Left renal cortex interstitium (tissue), 4 donors: ENCODE results near the gene SERP2. TPM values are rescaled to one million over a fixed set of nuclear protein-coding genes. Genes with fewer than 3 reads are reported as not detected.

Experiments used
- DNase-seq, 4 donors: peaks; one replicate each; pipeline ENCODE4 v3.0.0-alpha.2; 2013; ENCODE audit warnings: low read depth in 4 of 4, low spot score in 2 of 4, missing footprints in 1 of 4
- polyA plus RNA-seq, 4 donors: library from polyadenylated mRNA; unstranded; fragments of 120-200 nt; gene quantifications; one replicate each; pipeline ENCODE4 v1.2.1, GENCODE V29; 2013; ENCODE audit not compliant: insufficient read length in 4 of 4

SERP2 gene
- polyA plus RNA-seq, 4 donors = 9.6 to 13.3 (median 11.6) TPM

- no peak for DNase-seq
These were observed 57.5 kb downstream of the SERP2 start for GRCh38 chr13:44431150-44431549.

GRCh38 chr13:44432650-44433049 lies 59.0 kb downstream of the SERP2 start:
- no peak for DNase-seq

DNA sequence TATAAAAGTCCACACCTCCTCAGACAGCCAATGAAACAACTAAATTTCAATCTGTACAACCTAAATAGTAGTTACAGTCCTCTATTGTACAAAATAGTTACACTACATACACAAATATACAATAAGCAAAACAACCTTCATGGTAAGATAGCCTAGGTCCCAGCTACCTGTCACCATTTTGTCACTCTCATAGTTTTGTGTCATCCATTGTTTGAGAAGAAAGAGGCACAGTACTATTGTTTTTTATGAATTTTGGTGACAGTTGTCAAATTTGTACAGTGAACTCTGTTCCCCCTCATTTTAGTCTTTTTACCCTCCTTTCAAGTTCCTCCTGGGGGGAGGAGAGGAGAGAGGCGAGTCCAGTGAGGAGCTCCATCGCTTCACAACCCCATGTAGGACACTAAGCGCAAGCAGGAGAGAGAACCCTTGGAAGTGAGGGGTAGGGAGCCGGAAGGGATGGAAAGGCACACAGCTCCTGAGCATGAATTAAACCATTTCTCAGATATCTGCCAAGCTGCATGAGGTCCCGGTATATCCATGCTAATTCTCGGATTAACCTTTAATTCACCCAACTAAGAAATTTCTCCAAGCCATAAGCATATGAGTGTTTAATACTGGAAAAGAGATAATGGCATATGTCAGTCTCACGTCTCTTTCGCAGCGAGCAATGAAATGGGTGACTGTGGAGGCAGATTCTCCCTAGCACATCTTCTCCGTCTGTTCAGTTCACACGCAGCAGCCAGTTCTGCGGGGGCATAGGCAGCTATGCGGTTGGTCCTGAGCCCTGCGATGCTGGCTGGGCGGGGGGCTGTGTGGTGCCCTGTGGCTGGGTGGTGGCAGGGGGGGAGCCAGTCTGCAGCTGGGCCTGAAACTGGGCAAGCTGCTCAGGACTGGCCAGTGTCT lies 60.5 kb downstream of the SERP2 start:
- DNase-seq = no peak

DNA sequence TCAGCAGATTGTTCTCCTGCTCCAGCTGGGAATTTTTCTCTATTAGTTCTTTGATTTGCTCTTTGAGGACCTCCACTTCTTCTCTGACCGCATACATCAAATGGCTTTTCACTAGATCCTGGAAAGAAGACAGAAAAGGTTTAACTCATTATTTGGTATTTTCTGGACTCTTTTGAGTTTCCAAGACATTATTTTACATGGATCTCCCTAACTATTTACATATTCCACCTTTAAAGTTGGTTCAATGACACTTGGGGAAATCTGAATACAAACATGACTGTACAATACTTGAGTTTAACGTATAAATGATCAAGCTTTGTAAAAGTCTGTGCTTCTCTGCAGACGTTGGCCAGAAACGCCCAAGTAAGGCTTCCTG lies 61.1 kb downstream of the SERP2 start:
- no peak for DNase-seq

DNA sequence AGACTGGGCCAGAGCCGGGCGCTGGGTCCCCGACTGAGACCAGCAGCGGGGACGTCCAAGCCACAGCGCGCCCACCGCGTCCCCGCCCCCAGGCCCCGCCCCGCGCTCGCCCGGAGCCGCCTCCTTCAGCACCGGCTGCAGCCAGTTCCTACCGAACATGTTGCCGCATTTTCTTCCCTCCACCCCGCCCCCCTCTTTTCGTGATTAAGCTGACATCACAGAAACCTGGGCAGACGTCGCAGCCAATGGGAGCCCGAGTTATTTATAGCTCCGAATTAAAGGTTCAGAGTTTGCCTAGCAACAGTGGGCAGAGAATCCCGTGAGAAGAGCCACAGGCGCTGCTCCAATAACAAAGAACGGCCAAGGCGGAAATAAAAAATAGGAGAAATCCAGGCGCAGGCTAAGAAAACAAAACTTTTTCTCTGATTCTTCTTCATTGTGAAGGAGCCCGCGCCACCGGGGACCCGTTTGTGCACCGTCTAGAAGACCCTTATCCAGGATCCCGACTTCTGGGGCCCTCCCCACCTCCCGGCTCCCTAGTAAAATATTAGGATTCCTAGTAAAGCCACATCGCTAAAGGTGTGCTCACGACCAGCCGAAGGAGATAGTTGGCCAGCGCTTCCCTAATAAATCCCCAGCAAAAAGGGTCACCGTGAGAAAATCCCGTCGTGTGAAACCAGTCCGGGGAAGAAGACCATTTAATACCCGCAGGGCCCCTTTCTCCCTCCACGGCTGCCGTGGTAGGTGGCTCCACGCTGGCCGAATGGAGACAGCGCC lies 61.7 kb downstream of the SERP2 start:
- DNase-seq = peak; percentile 97 to 99 (median 98)

DNA sequence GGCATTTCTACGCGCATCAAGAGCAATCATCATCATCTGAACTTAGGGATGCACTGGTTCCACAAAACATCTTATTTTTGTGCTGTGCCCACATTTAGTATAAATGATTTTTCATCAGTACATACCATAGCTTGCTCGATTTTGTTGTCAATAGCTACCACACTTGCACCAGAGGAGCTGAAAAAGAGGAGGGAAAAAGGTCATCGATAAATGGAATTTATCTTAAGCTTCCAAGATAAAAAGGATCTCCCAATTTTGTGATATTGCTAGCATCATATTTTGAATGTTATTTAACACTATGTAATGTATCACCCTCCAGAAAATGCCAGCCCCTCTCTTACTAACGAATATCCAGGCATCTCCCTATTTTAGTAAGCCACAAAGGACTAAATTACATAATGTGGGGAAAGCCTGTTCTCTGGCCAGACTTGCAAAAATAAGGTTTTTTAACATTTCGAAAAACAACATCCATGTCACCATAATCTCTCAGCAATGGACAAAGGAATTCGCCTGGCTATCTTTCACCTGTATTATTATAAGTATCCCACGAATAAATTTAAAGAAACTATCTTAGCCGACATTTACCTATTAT lies 62.4 kb downstream of the SERP2 start:
- DNase-seq = no peak

GRCh38 chr13:44436589-44437337 lies 63.1 kb downstream of the SERP2 start:
- DNase-seq = peak; percentile 87 to 93 (median 91)

GRCh38 chr13:44437356-44438233 lies 64.0 kb downstream of the SERP2 start:
- peak in 2 of 4 donors; percentile 36 to 70 for DNase-seq

DNA sequence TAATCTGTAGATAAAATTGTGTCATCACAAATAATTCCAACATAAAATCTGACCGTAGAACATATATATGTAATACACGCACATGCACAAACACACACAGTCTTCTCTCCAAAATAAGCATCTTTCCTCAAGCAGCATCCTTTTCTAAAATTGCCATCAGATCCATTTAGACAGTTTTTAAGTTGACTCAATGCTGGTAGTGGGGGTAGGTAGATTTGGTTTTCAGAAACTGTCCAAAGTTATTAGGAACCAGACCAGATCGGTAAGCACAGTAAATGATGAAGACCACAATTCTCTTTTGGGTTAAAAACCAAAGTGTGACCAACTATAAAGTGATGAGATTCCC lies 64.6 kb downstream of the SERP2 start:
- DNase-seq = no peak

- no peak for DNase-seq
These were observed 65.9 kb downstream of the SERP2 start for GRCh38 chr13:44439452-44440024.

- no peak for DNase-seq
These were observed 66.5 kb downstream of the SERP2 start for GRCh38 chr13:44440046-44440608.

Other genes with a start within 250 kb of the SERP2 start
- 100 to 1,000 TPM; 212 to 245 (median 236) TPM for gene TSC22D1, start 202.5 kb downstream of the SERP2 start, polyA plus RNA-seq